ENCODE measurements around the gene XRCC1. TPM values are rescaled to one million over a fixed set of nuclear protein-coding genes. Genes with fewer than 3 reads are reported as not detected.

XRCC1 gene
- total RNA-seq, 2 donors from 2014 or later: 24.3 to 30.2 TPM

GRCh38 chr19:43570174-43570791, 5.0 kb downstream of the XRCC1 start:
- H3K9me3 ChIP-seq: no peaks in the 10 kb centered on the region
- DNase-seq (ENCODE audit: low spot score): no peak
- ATAC-seq (ENCODE audit: insufficient number of reproducible peaks, low FRiP score, low read depth): no peak
- no peak for TF ChIP-seq CTCF (IDR thresholded peaks at IDR 0.05)
- H3K27me3 ChIP-seq (replicated peaks; ENCODE audit: insufficient read depth): no peaks in the 10 kb centered on the region
- H3K4me3 ChIP-seq: no peak overlapping the region
- H3K27ac ChIP-seq: no peak overlapping the region
- no peaks in the 10 kb centered on the region for H3K36me3 ChIP-seq
- peaks cover 10 to 14% of the 10 kb centered on the region in 2 donors for H3K4me1 ChIP-seq (ENCODE audit: control insufficient read depth in 1 of 2, low read depth in 2 of 2)

GRCh38 chr19:43569657-43570056, 5.7 kb downstream of the XRCC1 start:
- no peak for TF ChIP-seq CTCF (IDR thresholded peaks at IDR 0.05)
- no peaks in the 10 kb centered on the region for H3K36me3 ChIP-seq
- H3K27me3 ChIP-seq (replicated peaks; ENCODE audit: insufficient read depth): no peaks in the 10 kb centered on the region
- no peaks in the 10 kb centered on the region for H3K9me3 ChIP-seq
- no peak overlapping the region for H3K27ac ChIP-seq
- peaks cover 8 to 10% of the 10 kb centered on the region in 2 donors for H3K4me1 ChIP-seq (ENCODE audit: control insufficient read depth in 1 of 2, low read depth in 2 of 2)
- no peak for ATAC-seq (ENCODE audit: insufficient number of reproducible peaks, low FRiP score, low read depth)
- no peak for DNase-seq (ENCODE audit: low spot score)
- no peak overlapping the region for H3K4me3 ChIP-seq

- ATAC-seq (ENCODE audit: insufficient number of reproducible peaks, low FRiP score, low read depth): no peak
Observed at GRCh38 chr19:43564800-43565199, 10.5 kb downstream of the XRCC1 start.

GRCh38 chr19:43563816-43564457, 11.4 kb downstream of the XRCC1 start:
- H3K36me3 ChIP-seq: peaks cover 9% of the 10 kb centered on the region
- peak overlapping the region in 1 of 2 donors; percentile 73 for H3K27ac ChIP-seq
- TF ChIP-seq CTCF (IDR thresholded peaks at IDR 0.05): no peak
- ATAC-seq (ENCODE audit: insufficient number of reproducible peaks, low FRiP score, low read depth) (no peak), DNase-seq (ENCODE audit: low spot score) (no peak)
- H3K27me3 ChIP-seq (replicated peaks; ENCODE audit: insufficient read depth): no peaks in the 10 kb centered on the region
- no peaks in the 10 kb centered on the region for H3K9me3 ChIP-seq
- no peak overlapping the region for H3K4me3 ChIP-seq
- H3K4me1 ChIP-seq (ENCODE audit: control insufficient read depth in 1 of 2, low read depth in 2 of 2): peaks cover 6 to 21% of the 10 kb centered on the region in 2 donors

More at GRCh38 chr19:43564800-43565199, 10.5 kb downstream of the XRCC1 start:
- no peaks in the 10 kb centered on the region for H3K9me3 ChIP-seq
- peaks cover 6% of the 10 kb centered on the region for H3K36me3 ChIP-seq
- H3K4me3 ChIP-seq: no peak overlapping the region
- no peaks in the 10 kb centered on the region for H3K27me3 ChIP-seq (replicated peaks; ENCODE audit: insufficient read depth)
- peaks cover 6 to 21% of the 10 kb centered on the region in 2 donors for H3K4me1 ChIP-seq (ENCODE audit: control insufficient read depth in 1 of 2, low read depth in 2 of 2)
- DNase-seq (ENCODE audit: low spot score): no peak
- H3K27ac ChIP-seq: no peak overlapping the region
- no peak for TF ChIP-seq CTCF (IDR thresholded peaks at IDR 0.05)

- peaks cover 6 to 21% of the 10 kb centered on the region in 2 donors for H3K4me1 ChIP-seq (ENCODE audit: control insufficient read depth in 1 of 2, low read depth in 2 of 2)
- no peaks in the 10 kb centered on the region for H3K27me3 ChIP-seq (replicated peaks; ENCODE audit: insufficient read depth)
- DNase-seq (ENCODE audit: low spot score): peak; percentile 14
- peak overlapping the region; percentile 58 to 73 for H3K27ac ChIP-seq
- no peak overlapping the region for H3K4me3 ChIP-seq
- H3K9me3 ChIP-seq: no peaks in the 10 kb centered on the region
- no peak for TF ChIP-seq CTCF (IDR thresholded peaks at IDR 0.05)
- peak; percentile 77 for ATAC-seq (ENCODE audit: insufficient number of reproducible peaks, low FRiP score, low read depth)
- peaks cover 12% of the 10 kb centered on the region for H3K36me3 ChIP-seq
Observed at GRCh38 chr19:43562698-43563241, 12.6 kb downstream of the XRCC1 start.
